Hepatocyte (in vitro differentiated cells): ENCODE data around the gene TBL3. TPM values are rescaled to one million over a fixed set of nuclear protein-coding genes. Genes with fewer than 3 reads are reported as not detected.

Source experiments
- DNase-seq: peaks from one replicate; pipeline ENCODE4 v3.0.0-alpha.2; 2016; ENCODE audit warnings: low spot score
- H2AFZ ChIP-seq: fragments of 200-600 bp; sonication (generic); 2 replicates; pipeline ENCODE4 v1.6.0; 2016; ENCODE audit warnings: antibody characterized with exemption, mild to moderate bottlenecking
- H3K27ac ChIP-seq: fragments of 200-600 bp; sonication (generic); 2 replicates; pipeline ENCODE4 v1.5.1; 2016; ENCODE audit warnings: mild to moderate bottlenecking
- H3K27me3 ChIP-seq: fragments of 200-600 bp; sonication (generic); 2 replicates; pipeline ENCODE4 v1.6.1; 2016
- H3K36me3 ChIP-seq: fragments of 200-600 bp; sonication (generic); replicated peaks from 2 replicates; pipeline ENCODE4 v1.5.1; 2016; ENCODE audit warnings: low read depth; ENCODE audit not compliant: insufficient read depth
- H3K4me1 ChIP-seq: fragments of 200-600 bp; sonication (generic); 2 replicates; pipeline ENCODE4 v1.5.1; 2016; ENCODE audit warnings: mild to moderate bottlenecking, moderate library complexity; ENCODE audit not compliant: insufficient read depth
- H3K4me2 ChIP-seq: fragments of 200-600 bp; sonication (generic); 2 replicates; pipeline ENCODE4 v1.6.0; 2016
- H3K4me3 ChIP-seq: fragments of 200-600 bp; sonication (generic); 2 replicates; pipeline ENCODE4 v1.5.1; 2016; ENCODE audit warnings: mild to moderate bottlenecking
- H3K79me2 ChIP-seq: fragments of 200-600 bp; sonication (generic); 2 replicates; pipeline ENCODE4 v1.6.0; 2017; ENCODE audit warnings: mild to moderate bottlenecking
- H3K9me2 ChIP-seq: fragments of 200-600 bp; sonication (generic); replicated peaks from 2 replicates; pipeline ENCODE4 v1.6.0; 2017; ENCODE audit warnings: mild to moderate bottlenecking; ENCODE audit not compliant: insufficient read depth
- H3K9me3 ChIP-seq: fragments of 200-600 bp; sonication (generic); 2 replicates; pipeline ENCODE4 v1.5.1; 2016; ENCODE audit warnings: low read depth, mild to moderate bottlenecking
- H4K20me1 ChIP-seq: fragments of 200-600 bp; sonication (generic); 2 replicates; pipeline ENCODE4 v1.6.0; 2016; ENCODE audit warnings: mild to moderate bottlenecking; ENCODE audit not compliant: insufficient read depth, poor library complexity, severe bottlenecking
- EZH2 ChIP-seq: fragments of 200-600 bp; sonication (generic); IDR thresholded peaks from 2 replicates; pipeline ENCODE4 v1.6.1; 2016; ENCODE audit warnings: antibody characterized with exemption, mild to moderate bottlenecking, borderline replicate concordance
- EZH2phosphoT487 ChIP-seq: fragments of 200-600 bp; sonication (generic); IDR thresholded peaks from one replicate; pipeline ENCODE4 v1.6.1; 2018; ENCODE audit warnings: antibody characterized with exemption, mild to moderate bottlenecking, low read depth, moderate library complexity; ENCODE audit not compliant: unreplicated experiment, severe bottlenecking
- WGBS: methylation state at CpG from one replicate; pipeline ENCODE4 v1.1.6; 2016; ENCODE audit warnings: low lambda C conversion rate; ENCODE audit errors: missing lambda C conversion rate; 5-methylcytosine and 5-hydroxymethylcytosine counted together
- polyA plus RNA-seq: library from polyadenylated mRNA; unstranded; fragments of >200 nt; fragmentation: Nextera tagmentation; extraction: Ambion mirVana; gene quantifications from 2 replicates; pipeline ENCODE4 v1.2.1, GENCODE V29; 2016
- total RNA-seq: library from RNA; depleted of rRNA; stranded (reverse); fragments of >200 nt; gene quantifications from 2 replicates; pipeline ENCODE4 v1.2.3, GENCODE V29; 2014
- TF ChIP-seq, protein P1 (sequence below): fragments of 200-600 bp; sonication (generic); IDR thresholded peaks from 2 replicates; pipeline ENCODE4 v1.5.1; 2016; ENCODE audit warnings: antibody characterized with exemption, mild to moderate bottlenecking; ENCODE audit not compliant: poor library complexity

Gene TBL3
- total and polyA plus RNA-seq, 2 experiments from 2014 or later: 24.2 to 48.5 TPM

DNA sequence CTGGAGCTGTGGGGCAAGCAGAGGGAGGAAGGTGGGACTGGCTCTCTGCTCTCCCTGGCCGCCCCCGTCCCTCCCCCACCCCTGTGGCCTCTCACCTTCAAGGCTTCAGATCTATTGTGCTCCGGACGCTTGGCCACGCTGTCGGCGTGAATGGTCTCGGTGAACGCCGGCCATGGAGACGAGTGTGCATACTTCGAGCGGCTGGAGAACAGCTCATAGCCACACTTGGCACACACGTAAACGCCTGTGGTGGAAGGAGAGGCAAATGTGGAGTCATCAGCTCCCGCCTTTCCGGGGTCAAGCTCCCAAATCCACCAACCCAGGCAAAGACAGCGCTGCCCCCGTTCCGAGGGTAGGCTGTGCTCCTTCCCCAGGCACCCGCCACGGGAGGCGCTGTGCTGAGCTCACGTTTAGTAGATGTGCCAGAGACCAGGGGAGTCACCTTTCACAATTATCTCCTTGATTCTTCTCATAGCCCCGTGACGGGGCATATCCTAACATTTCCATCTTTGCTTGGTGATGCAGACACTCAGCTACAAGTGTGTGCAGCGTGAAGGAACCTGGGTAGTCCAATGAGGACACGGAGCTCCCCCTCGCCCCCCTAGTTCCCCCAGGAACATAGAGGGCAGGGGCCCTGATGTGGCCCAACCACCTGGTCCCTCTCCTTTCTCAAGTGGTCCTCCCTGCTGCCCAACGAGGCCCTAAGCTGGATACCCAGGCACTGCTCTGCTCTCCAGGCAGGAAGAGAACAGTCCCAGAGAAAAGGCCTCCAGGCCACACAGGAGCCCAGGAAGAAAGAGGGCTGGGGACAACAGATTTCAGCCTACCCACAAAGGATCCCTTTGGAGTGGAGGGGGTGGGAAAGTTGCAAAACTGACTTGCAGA is 30.4 kb upstream of the TBL3 start:
- Histone ChIP-seq H3K27ac (peak overlapping the region; percentile 70), H3K9me2 (no peaks in the 10 kb centered on the region), H4K20me1 (no peaks in the 10 kb centered on the region), H3K4me1 (peaks cover 24% of the 10 kb centered on the region), H3K4me2 (peak overlapping the region; percentile 87), H3K9me3 (no peaks in the 10 kb centered on the region), H2AFZ (no peak overlapping the region), H3K4me3 (no peak overlapping the region), H3K79me2 (peaks cover 10% of the 10 kb centered on the region), H3K36me3 (no peaks in the 10 kb centered on the region), H3K27me3 (no peaks in the 10 kb centered on the region)
- DNase-seq: no peak
- TF ChIP-seq, protein P1, sequence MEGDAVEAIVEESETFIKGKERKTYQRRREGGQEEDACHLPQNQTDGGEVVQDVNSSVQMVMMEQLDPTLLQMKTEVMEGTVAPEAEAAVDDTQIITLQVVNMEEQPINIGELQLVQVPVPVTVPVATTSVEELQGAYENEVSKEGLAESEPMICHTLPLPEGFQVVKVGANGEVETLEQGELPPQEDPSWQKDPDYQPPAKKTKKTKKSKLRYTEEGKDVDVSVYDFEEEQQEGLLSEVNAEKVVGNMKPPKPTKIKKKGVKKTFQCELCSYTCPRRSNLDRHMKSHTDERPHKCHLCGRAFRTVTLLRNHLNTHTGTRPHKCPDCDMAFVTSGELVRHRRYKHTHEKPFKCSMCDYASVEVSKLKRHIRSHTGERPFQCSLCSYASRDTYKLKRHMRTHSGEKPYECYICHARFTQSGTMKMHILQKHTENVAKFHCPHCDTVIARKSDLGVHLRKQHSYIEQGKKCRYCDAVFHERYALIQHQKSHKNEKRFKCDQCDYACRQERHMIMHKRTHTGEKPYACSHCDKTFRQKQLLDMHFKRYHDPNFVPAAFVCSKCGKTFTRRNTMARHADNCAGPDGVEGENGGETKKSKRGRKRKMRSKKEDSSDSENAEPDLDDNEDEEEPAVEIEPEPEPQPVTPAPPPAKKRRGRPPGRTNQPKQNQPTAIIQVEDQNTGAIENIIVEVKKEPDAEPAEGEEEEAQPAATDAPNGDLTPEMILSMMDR: peak; percentile 10
- TF ChIP-seq EZH2phosphoT487: no peak
- TF ChIP-seq EZH2: no peak
- 80% methylated on average over 29 of the region's 30 CpGs for WGBS

DNA sequence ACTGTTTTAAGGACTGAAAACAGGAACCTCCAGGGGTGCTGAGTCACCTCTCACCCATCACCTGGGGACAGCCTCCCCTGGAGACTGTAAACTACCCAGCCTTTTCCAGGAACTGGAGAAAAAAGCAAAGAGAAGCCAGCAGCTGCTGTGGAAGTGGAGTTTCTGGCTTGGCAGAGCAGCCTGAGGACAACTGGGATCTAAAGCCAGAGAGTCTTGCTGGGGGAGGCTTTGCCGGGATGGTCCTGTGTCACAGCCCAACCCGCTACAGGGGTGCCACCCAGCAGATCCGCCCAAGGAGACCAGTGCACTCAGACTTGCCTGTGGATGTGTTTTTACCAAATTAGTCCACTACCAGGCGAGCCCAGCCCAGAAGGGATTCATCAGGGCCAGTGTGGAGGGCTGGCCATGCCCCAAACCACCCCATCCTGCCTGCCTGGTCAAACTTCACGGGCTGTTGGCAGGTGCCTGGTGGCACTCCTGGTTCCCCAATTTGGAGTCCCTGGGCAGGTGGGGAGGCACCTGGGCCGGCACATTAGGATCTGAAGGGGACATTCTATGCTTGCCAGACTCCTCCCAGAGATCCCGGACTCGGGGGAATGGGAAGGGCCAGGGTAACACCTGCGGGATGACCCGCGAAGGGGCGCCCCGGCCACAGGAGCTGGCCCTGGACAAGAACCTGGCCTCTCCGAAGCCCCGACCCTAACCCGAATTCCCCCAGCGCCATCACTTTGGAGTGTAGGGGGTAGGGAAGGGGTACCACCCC is 29.6 kb upstream of the TBL3 start:
- Histone ChIP-seq H3K27me3 (no peaks in the 10 kb centered on the region), H3K9me3 (no peaks in the 10 kb centered on the region), H2AFZ (peak overlapping the region; percentile 64), H3K79me2 (peaks cover 10% of the 10 kb centered on the region), H3K4me2 (peak overlapping the region; percentile 87), H3K27ac (peak overlapping the region; percentile 70), H3K36me3 (no peaks in the 10 kb centered on the region), H3K9me2 (no peaks in the 10 kb centered on the region), H4K20me1 (no peaks in the 10 kb centered on the region), H3K4me3 (peak overlapping the region; percentile 70), H3K4me1 (peaks cover 24% of the 10 kb centered on the region)
- DNase-seq: no peak
- no peak for TF ChIP-seq EZH2phosphoT487
- WGBS: 38% methylated on average over 16 of the region's 17 CpGs

DNA sequence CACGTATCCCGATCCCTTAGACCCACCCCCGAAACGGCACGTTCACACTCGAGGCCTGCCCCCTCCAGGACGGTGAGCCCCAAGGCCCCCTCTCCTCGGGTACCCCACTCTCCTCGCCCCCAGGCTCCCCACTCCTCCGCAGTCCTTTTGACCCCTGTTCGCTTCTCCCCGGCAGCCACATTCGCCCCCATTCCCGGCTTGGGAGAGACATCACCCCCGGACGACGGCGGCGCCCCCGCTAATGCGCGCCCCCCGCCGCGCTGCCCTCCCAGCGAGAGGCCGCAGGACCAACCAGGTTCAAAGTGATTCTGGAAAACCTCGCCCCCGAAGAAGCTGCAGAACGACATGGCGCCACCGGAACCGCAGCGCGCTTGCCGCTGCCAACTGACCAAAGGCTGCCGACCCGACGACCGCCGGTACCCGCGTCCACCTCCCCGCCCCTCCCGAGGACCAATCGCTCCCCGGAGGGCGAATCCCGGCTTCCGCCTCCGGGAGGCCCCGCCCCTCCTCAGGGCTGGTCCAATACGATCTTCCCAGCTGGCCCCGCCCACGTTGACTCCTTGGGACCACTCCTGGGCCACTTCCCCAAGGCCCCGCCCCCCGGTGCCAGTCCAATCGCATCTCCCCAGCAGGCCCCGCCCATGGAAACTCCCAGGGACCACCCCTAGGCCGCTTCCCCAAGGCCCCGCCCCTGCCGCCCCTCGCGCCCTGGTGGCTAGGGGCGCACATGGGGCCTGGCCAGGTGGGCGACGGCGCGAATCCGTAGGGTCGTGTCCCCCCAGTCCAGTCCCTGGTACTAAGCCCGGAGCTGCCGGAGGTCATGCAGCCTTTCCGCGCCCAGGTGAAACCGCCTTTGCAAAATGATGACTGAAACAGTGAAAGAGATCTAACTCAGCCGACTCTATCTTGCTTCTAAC is 28.8 kb upstream of the TBL3 start, which contains the start of gene MSRB1:
Gene MSRB1, minus strand, starts transcription at position 390 of the 917 bp plus-strand sequence. Its CDS starts 43 bp downstream, at position 347.
- H2AFZ ChIP-seq: peak within 1 kb of the TSS; percentile 77
- H3K36me3 ChIP-seq: no peaks in the 10 kb centered on the region
- H3K27ac ChIP-seq: peak within 1 kb of the TSS; percentile 70
- TF ChIP-seq, protein P1: no peak
- no peak for TF ChIP-seq EZH2
- no peak for TF ChIP-seq EZH2phosphoT487
- 5% methylated on average over 48 of the region's 77 CpGs for WGBS
- peak; percentile 100 for DNase-seq
- H3K9me3 ChIP-seq: no peaks in the 10 kb centered on the region
- H3K4me2 ChIP-seq: peak within 1 kb of the TSS; percentile 87
- H3K9me2 ChIP-seq: no peaks in the 10 kb centered on the region
- peaks cover 24% of the 10 kb centered on the region for H3K4me1 ChIP-seq
- peaks cover 10% of the 10 kb centered on the region for H3K79me2 ChIP-seq
- peak within 1 kb of the TSS; percentile 70 for H3K4me3 ChIP-seq
- no peaks in the 10 kb centered on the region for H3K27me3 ChIP-seq
- no peaks in the 10 kb centered on the region for H4K20me1 ChIP-seq
